HG03378 (cell line): ENCODE measurements around the gene RUVBL1.

Source experiments
- ATAC-seq: cut with Tn5 transposase; IDR thresholded peaks from one replicate; pipeline ENCODE4 v1.9.1; 2021; ENCODE audit warnings: mild to moderate bottlenecking, moderate library complexity; ENCODE audit not compliant: unreplicated experiment

The RUVBL1 gene

GRCh38 chr3:128036119-128036518 is 87.5 kb downstream of the RUVBL1 start:
- ATAC-seq = no peak

DNA sequence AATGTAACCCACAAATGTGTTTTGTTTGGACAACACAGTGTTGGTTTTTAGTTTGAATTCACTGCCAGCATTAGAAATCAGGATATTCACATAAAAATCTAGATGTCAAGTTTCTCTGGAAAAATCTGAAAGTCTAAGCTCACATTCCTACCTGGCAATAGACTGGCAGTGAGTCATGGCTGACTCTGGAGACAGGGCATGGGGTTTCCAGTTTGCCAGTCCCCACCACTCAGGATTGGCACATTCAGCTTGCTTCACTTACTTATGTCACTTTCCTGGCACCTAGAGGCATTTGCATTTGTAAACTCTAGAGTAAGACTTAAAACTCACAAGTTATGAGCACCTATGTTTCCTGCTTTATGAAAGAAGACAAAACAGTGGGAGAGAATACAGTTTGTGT is 90.5 kb downstream of the RUVBL1 start:
- no peak for ATAC-seq
